Uterus (tissue), 4 donors: Measurements from ENCODE around the gene POU2AF2. TPM values are rescaled to one million over a fixed set of nuclear protein-coding genes. Genes with fewer than 3 reads are reported as not detected.
"Not testable (repeated sequence)": the region's sequence is repeated elsewhere in the genome, so short reads cannot be mapped to it uniquely, and the experiment has no call there.

Experiments used
- DNase-seq, 2 donors: peaks; one replicate each; pipeline ENCODE4 v3.0.0-alpha.2; 2019 to 2020
- H3K27ac ChIP-seq, 2 donors: fragments of 200-600 bp; sonication (generic); 1 replicate in 1 of 2; 2 replicates in 1 of 2; pipeline ENCODE4 v1.5.1; 2016 to 2018
- H3K27me3 ChIP-seq, 2 donors: fragments of 200-600 bp; sonication (generic); one replicate each; pipeline ENCODE4 v1.5.1; 2018 to 2019; ENCODE audit warnings: control low read depth in 1 of 2
- H3K36me3 ChIP-seq, 2 donors: fragments of 200-600 bp; sonication (generic); one replicate each; pipeline ENCODE4 v1.5.1; 2019; ENCODE audit warnings: control low read depth in 1 of 2
- H3K4me1 ChIP-seq, 2 donors: fragments of 200-600 bp; sonication (generic); one replicate each; pipeline ENCODE4 v1.5.1; 2018 to 2019; ENCODE audit warnings: control low read depth in 1 of 2
- H3K4me3 ChIP-seq, 2 donors: fragments of 200-600 bp; sonication (generic); 1 replicate in 1 of 2; 2 replicates in 1 of 2; pipeline ENCODE4 v1.5.1; 2018 to 2019; ENCODE audit warnings: mild to moderate bottlenecking in 1 of 2
- H3K9me3 ChIP-seq, 2 donors: fragments of 200-600 bp; sonication (generic); one replicate each; pipeline ENCODE4 v1.5.1; 2019; ENCODE audit warnings: control low read depth in 1 of 2
- CTCF ChIP-seq, 4 experiments: fragments of 200-600 bp in 2 of 4; fragments of 450-650 bp in 2 of 4; sonication (generic) in 2 of 4; IDR thresholded peaks; one replicate each; pipeline ENCODE4 v1.5.1; 2016 to 2019; ENCODE audit warnings: antibody characterized with exemption in 4 of 4, mild to moderate bottlenecking in 2 of 4, moderate library complexity in 1 of 4
- POLR2A ChIP-seq, 2 donors: fragments of 450-650 bp; IDR thresholded peaks; one replicate each; pipeline ENCODE4 v1.6.1; 2016; ENCODE audit warnings: antibody characterized with exemption in 2 of 2, mild to moderate bottlenecking in 1 of 2, moderate library complexity in 1 of 2
- intact Hi-C: fragments of 100-400 bp; cut with DNase I; formaldehyde crosslinking; loops from one replicate; pipeline ENCODE4 v1.15.1; 2023; ENCODE audit warnings: low total_unique reads
- total RNA-seq, 4 donors: library from RNA; depleted of rRNA in 3 of 4; stranded (reverse); fragments of >200 nt in 3 of 4; gene quantifications; one replicate each; pipeline versions ENCODE4 v1.1.0 to v1.2.4, GENCODE V29; 2014 to 2023
- donor health status: DM: yes; HTN: yes; CAD: no.

POU2AF2 gene
- total RNA-seq, 4 donors from 2014 or later: not detected

- no peak for TF ChIP-seq POLR2A (IDR thresholded peaks at IDR 0.05)
- TF ChIP-seq CTCF (IDR thresholded peaks at IDR 0.05): no peak
These were observed 65.2 kb downstream of the POU2AF2 start for GRCh38 chr11:111310723-111311122.

GRCh38 chr11:111312076-111312475 is 66.6 kb downstream of the POU2AF2 start:
- DNase-seq: no peak
- no peaks in the 10 kb centered on the region for H3K9me3 ChIP-seq
- intact Hi-C loops: no loop called here
- no peaks in the 10 kb centered on the region for H3K36me3 ChIP-seq
- no peak overlapping the region for H3K4me3 ChIP-seq
- no peaks in the 10 kb centered on the region for H3K4me1 ChIP-seq
- H3K27me3 ChIP-seq: no peaks in the 10 kb centered on the region
- H3K27ac ChIP-seq: no peak overlapping the region
- TF ChIP-seq POLR2A (IDR thresholded peaks at IDR 0.05) (no peak), CTCF (IDR thresholded peaks at IDR 0.05) (no peak)

More at GRCh38 chr11:111310723-111311122, 65.2 kb downstream of the POU2AF2 start:
- no peak for DNase-seq
- Histone ChIP-seq H3K4me3 (no peak overlapping the region), H3K27ac (no peak overlapping the region), H3K9me3 (no peaks in the 10 kb centered on the region), H3K36me3 (no peaks in the 10 kb centered on the region), H3K27me3 (no peaks in the 10 kb centered on the region), H3K4me1 (no peaks in the 10 kb centered on the region)
- intact Hi-C loops: no loop called here

GRCh38 chr11:111319296-111319695 is 73.8 kb downstream of the POU2AF2 start:
- Histone ChIP-seq H3K4me3 (no peak overlapping the region), H3K27ac (no peak overlapping the region), H3K36me3 (no peaks in the 10 kb centered on the region), H3K9me3 (no peaks in the 10 kb centered on the region), H3K4me1 (no peaks in the 10 kb centered on the region), H3K27me3 (no peaks in the 10 kb centered on the region)
- TF ChIP-seq POLR2A (IDR thresholded peaks at IDR 0.05) (no peak), CTCF (IDR thresholded peaks at IDR 0.05) (no peak)
- intact Hi-C loops: no loop called here
- DNase-seq: no peak

GRCh38 chr11:111320199-111320598 is 74.7 kb downstream of the POU2AF2 start:
- H3K27ac ChIP-seq, intact Hi-C loops: not testable (repeated sequence)

GRCh38 chr11:111320728-111321568 is 75.4 kb downstream of the POU2AF2 start:
- no peak for DNase-seq
- Histone ChIP-seq H3K27me3 (no peaks in the 10 kb centered on the region), H3K4me1 (no peaks in the 10 kb centered on the region), H3K4me3 (no peak overlapping the region), H3K27ac (no peak overlapping the region), H3K36me3 (no peaks in the 10 kb centered on the region), H3K9me3 (no peaks in the 10 kb centered on the region)
- no peak for TF ChIP-seq CTCF (IDR thresholded peaks at IDR 0.05)
- no peak for TF ChIP-seq POLR2A (IDR thresholded peaks at IDR 0.05)
- intact Hi-C loops: no loop called here

More at GRCh38 chr11:111320199-111320598, 74.7 kb downstream of the POU2AF2 start:
- not testable (repeated sequence) for H3K4me1 ChIP-seq, H3K27me3 ChIP-seq, H3K4me3 ChIP-seq, DNase-seq, H3K9me3 ChIP-seq, H3K36me3 ChIP-seq
